ENCODE measurements around the gene ALOX5AP.

ALOX5AP gene

DNA sequence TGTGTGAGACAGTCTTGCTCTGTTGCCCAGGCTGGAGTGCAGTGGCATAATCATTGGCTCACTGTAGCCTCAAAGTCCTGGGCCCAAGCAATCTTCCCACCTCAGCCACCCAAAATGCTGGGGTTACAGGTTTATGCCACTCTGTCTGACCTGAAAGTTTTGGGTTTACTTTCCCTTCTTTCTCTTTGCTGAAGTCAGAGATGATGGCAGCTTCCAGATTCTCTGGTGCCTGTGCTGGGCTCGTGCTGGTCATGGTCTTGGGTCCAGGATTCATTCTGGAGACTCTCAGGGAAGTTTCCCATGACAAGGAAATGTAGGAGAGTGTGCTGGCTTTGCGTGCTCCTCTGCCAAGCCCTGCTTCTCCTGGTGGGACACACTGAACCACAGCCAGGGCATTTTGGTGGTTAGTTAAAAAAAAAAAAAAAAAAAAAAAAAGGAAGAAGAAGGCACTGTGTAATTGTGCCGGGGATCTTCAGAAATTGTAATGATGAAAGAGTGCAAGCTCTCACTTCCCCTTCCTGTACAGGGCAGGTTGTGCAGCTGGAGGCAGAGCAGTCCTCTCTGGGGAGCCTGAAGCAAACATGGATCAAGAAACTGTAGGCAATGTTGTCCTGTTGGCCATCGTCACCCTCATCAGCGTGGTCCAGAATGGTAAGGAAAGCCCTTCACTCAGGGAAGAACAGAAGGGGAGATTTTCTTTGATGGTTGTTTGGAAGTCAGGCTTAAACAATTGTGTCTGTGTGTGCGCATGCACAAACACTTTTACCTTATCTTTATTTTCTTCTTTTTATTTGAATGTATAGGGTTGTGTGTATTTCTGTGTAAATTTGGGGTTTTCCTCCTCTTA, at the start of gene ALOX5AP:
TSS of gene ALOX5AP (plus strand) at position 519 of the 847 bp plus-strand sequence. CDS start at position 582, 63 bp downstream.
- DNase-seq (ENCODE audit: low read depth in 2 of 2), result peak in 1 of 2 donors; percentile 7

DNA sequence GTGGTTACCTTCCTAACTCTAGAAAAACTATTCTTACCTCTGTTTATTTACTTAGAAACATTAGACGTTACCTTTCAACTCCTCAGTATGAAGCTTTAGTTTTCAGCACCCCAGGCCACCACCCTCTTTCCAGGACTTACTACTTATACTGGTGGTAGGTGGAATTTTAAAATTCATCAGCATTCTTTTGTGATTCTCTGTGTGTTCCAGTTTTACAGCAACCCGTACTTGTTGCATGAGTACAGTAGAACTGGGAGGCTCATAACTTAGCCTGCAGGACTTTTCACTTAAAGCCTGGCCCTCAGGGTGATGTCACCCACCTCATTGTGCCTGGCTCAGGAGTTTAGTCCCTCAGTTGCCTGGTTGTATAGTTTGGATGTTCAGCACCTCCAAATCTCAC, 49.4 kb upstream of the ALOX5AP start:
- DNase-seq (ENCODE audit: low read depth in 2 of 2), result no peak

GRCh38 chr13:30687601-30688000, 47.7 kb upstream of the ALOX5AP start:
- no peak for DNase-seq (ENCODE audit: low read depth in 2 of 2)

GRCh38 chr13:30689752-30690151, 45.6 kb upstream of the ALOX5AP start:
- no peak for DNase-seq (ENCODE audit: low read depth in 2 of 2)

DNA sequence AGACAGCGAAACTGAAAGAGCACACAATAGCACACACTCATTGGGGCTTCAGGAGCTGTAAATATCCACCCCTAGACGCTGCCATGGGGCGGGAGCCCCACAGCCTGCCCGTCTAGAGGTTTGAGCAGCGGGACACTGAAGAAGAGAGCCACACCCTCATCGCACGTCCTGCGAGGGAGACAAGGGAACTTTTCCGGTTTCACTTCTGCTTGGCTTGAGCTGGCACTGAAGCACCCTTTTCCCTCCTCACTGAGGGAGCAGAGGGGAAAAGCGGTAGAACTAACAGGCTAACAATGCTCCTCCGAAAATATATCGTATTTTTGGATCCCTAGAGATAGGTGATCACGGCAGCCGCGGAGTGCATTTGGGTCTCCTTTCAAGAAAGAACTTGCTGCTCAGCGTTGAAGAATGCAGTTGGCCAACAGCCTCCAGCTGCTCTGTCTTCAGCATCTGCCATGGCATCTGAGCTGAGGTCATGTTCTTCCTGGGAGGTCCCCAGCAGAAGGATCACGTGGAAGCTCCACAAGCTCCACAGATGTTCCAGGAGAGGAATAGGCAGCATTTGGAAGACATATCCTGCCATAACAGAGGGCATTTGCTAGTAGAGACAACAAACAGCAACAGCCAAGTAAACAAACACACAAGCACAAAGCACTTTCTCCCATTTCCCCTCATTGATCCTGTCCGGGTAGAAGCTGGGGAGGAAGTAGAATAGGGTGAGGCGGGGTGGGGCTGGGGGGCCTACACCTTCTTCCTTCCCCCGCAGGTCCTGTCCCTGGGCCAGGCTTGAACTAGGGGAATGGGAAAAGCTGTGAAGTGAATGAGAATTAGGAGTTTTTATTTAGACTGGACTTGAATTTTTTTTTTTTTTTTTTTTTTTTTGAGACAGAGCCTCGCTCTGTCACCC, 44.8 kb upstream of the ALOX5AP start:
- no peak for DNase-seq (ENCODE audit: low read depth in 2 of 2)

DNA sequence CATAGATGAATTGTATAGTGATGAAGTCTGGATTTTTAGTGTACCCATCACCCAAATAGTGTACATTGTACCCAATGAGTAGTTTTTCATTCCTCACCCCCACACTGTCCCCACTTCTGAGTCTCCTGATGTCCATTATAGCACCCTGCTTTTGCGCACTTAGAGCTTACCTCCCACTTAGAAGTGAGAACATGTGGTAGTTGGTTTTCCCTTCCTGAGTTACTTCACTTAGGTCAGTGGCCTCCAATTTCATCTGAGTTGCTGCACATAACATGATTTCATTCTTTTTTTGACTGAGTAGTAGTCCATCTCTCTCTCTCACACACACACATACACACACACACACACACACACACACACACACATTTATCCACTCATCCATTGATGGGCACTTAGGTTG, 43.2 kb upstream of the ALOX5AP start:
- DNase-seq (ENCODE audit: low read depth in 2 of 2), result no peak

DNA sequence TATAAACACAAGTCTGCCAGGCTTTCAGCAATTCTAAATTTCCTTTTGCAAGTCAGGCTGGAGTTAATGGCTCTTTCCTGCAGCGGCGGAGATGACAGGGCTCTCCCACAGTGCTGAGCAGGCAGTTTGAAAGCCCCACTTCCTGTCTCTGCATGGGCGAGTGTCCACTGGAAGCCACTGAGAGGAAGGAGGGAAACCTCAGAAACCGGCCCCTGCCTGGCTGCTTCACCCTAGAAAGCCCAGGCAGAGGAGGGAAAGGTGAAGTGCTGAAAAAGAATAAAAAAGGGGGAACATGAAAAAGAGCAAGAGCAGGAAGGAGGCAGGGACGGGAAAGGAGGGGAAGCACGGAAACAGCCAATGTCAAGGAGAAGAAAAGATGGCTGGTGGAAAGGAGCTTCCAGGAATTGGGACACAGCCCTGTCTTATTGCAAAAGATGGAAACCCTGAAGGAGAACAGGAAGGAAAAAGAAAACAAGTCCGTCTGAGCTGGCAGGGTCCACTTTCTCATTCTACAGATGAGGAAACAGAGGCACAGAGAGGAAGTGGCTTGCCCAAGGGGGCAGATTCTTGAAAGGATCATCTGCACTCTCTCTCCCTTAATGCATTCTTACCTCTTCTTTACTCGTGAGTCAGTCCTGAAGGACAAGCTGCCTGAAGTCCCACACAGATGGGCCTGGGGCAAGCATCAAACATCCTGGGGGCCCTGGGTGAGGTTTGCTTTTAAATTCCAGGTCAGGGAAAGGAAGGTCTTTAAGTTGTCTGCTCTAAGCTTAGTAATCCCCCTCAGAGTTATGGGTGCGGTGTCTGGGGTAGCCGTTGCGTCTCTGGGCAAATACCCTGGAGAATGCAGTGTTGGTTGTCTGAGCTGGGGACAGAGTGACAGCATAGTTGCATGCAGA, 38.8 kb upstream of the ALOX5AP start:
- DNase-seq (ENCODE audit: low read depth in 2 of 2), result no peak

DNA sequence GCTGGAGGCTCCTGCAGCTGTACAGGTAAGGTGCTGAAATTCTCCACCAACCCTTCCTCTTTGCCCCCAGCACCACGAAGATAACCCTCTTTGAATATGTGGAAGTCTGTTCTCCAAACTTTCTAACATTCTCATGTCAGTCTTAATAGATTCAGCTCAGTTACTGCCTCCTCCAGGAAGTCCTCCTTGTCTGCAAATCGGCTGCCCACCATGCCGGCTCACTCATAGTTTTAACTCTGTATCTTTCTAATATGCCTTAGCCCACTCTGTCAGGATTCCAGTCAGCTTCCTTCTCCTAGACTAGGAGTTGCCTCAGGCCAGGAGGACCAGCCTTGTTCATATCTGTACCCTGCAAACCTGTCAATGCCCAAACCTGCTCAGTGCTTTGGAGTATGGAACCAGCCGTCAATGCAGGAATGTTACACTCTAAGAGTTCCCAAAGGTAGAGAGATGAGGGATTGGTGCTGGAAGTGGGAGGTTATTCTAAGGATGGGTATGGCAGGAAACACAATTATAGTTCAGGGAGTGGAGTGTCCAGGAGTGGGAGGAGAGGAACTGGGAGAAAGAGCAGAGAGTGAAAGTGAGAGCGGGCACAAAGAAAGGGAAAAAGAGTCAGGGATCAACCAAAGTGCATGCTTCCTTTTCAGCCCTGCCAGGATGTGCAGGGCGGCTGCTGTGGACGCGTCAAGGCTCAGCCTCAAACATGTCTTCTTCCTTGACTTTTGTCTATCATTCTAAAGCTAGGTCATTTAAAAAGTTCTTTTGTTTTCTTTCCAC, 38.0 kb upstream of the ALOX5AP start:
- no peak for DNase-seq (ENCODE audit: low read depth in 2 of 2)

- no peak for DNase-seq (ENCODE audit: low read depth in 2 of 2)
These were observed 37.3 kb upstream of the ALOX5AP start for GRCh38 chr13:30697996-30698401.

- DNase-seq (ENCODE audit: low read depth in 2 of 2), result no peak
These were observed 36.8 kb upstream of the ALOX5AP start for GRCh38 chr13:30698488-30699005.

- DNase-seq (ENCODE audit: low read depth in 2 of 2), result no peak
These were observed 35.0 kb upstream of the ALOX5AP start for GRCh38 chr13:30700364-30700763.

DNA sequence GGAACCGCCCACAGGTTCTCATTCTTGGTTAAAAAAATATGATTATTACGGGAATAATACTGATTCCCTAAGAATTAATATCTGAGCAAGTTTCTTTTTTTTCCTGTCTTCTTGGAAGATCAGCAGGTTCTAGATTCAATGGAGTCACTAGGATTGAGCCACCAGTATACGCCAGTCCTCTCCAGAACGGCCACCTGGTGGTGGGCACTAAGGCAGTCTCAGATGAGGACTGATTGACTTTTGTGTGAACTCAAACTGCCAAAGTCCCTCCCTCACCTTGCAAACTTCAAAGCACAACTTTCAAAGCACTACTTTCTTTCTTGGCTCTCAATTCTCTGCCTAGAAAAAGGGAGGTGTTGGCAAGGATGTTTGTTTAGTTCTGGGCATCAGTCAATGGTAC, 33.3 kb upstream of the ALOX5AP start:
- DNase-seq (ENCODE audit: low read depth in 2 of 2), result no peak

- no peak for DNase-seq (ENCODE audit: low read depth in 2 of 2)
These were observed 30.7 kb upstream of the ALOX5AP start for GRCh38 chr13:30704596-30704995.

DNA sequence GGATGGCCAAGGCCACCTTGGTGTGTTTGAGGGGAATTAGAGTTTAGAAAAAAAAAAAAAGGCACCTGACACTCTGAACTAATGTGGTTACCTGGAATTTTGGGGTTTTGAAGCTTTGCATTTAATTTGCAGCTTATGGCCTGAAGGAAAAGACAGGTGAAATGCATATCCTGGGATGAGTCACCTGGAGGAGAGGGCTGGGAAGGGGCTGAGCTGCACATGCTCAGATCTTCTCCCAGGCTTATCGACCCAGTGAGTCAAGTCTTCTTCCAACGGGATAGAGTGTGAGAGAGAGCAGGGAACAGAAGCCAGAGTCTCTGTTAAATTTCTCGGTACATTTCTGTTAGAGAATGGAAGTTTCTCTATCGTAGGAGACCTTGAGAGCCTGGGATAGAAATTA, 29.7 kb upstream of the ALOX5AP start:
- DNase-seq (ENCODE audit: low read depth in 2 of 2), result no peak

- no peak for DNase-seq (ENCODE audit: low read depth in 2 of 2)
These were observed 26.8 kb upstream of the ALOX5AP start for GRCh38 chr13:30708541-30708940.

DNA sequence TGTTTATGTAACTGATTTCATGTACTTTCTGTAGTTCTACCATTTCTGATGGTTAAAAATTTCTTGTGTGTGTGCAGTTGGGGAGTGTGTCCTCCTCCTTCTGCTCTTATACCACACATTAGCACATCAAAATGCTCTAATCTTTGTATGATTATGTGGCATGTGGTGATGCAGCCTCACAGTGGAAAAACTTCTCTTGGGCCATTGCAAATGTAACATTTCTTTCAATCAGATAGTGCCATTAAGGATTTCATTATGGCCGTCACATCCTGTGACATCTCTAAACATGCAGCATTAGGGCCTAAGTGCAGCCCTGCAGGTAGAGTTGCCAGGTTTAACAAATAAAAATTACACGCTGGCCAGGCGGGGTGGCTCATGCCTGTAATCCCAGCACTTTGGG, 24.9 kb upstream of the ALOX5AP start:
- no peak for DNase-seq (ENCODE audit: low read depth in 2 of 2)

DNA sequence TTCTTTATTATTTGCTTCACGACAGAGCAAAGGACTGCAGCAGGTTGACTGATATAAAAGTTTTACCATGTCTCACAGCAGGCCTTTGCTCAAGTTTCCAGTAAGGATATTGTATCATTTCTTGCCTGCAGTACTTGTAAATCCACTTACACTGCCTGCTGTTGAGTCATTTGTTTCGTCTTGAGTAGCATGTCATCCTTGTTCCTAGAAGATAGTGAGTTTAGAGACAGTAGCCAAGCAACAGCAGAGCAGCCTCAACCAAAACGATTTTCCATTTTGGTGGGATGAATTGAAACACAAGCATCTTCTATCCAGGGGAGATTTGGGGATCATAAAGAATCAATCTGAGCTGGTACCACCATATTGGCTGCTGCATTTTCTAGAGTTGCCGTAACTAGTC, 24.0 kb upstream of the ALOX5AP start:
- DNase-seq (ENCODE audit: low read depth in 2 of 2), result no peak

DNA sequence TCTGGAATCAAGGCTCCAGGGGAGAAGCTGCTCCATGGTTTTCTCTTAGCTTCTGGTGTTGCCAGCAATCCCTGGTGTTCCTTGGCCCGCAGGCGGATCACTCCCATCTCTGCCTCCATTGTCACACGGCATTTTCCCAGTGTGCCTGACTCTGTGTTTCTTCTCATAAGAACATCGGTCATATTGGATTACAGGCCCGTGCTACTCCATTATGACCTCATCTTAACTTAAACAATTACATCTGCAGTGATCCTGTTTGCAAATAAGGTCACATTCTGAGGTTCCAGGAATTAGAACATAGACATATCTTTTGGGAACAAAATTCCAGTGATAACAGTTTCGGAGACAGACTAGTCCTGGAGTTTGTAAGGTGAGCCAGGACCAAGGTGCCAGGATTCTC, 23.5 kb upstream of the ALOX5AP start:
- no peak for DNase-seq (ENCODE audit: low read depth in 2 of 2)

DNA sequence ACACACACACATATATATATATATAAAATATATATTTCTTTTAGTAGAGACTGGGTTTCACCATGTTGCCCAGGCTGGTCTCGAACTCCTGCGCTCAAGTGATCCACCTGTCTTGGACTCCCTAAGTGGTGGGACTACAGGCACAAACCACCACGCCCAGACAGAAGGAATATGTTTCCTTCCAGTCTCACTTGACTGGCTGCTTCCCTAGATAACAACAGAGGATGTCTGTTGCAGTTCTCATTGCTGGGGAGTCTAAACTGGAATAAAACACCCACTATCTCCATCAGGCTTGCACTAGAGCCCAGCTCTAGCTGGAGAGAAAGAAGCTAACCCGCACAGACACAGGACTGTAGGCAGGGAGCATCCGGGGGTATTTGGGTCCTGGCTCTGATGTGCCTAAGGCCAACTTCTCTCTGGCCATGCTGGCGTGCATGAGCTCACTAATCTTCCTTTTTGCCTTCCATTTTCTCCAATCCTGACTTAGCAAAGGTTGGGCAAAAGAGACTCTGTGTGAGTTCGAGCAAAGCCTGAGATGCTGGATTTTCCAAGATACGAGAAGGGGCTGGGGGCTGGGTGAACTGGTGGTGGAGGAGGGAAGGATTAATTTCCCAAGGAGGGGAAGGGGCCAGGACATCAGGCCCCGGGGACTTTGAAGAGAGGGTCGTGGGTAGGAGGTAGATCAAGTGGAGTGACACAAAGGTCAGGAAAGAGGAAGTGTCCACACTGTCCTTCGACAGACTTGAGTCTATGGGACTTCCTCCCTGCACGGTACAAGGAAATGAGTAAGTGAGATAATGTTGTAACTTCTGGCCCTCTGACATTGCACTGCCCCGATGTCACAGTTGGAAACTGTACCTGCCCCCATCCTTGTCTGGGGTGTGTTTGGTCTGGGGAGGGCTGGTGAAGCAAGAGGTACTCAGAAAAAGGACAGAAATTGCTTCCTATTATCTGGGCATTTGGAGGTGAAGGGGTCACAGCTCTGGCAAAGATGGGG, 22.5 kb upstream of the ALOX5AP start:
- DNase-seq (ENCODE audit: low read depth in 2 of 2), result no peak
